SK-N-SH (cell line): ENCODE data around the gene ASS1. TPM values are rescaled to one million over a fixed set of nuclear protein-coding genes. Genes with fewer than 3 reads are reported as not detected.
A peak's percentile ranks its signal among the peaks of the same experiment; 100 is the strongest.

ENCODE experiments used
- CTCF ChIA-PET: fragments of 300-600, 350-600 bp; formaldehyde crosslinking; extraction: SDS; loops from one replicate; lab custom pipeline; 2021; lab: Yijun Ruan, JAX
- POLR2A ChIA-PET: fragments of 350-600 bp; sonication (Branson Sonifier 250); formaldehyde crosslinking; extraction: SDS; loops from one replicate; lab custom pipeline; 2020; ENCODE audit warnings: antibody characterized with exemption, inconsistent platforms; lab: Yijun Ruan, JAX
- DNase-seq: peaks from one replicate; pipeline ENCODE4 v3.0.0; 2012
- H2AFZ ChIP-seq: fragments of 200-600 bp; sonication (generic); 2 replicates; pipeline ENCODE4 v1.8.1; 2016; ENCODE audit warnings: antibody characterized with exemption, mild to moderate bottlenecking, low read depth
- H3F3A ChIP-seq: fragments of 200-600 bp; sonication (generic); replicated peaks from 2 replicates; pipeline ENCODE3; 2016; ENCODE audit warnings: antibody characterized with exemption, mild to moderate bottlenecking; ENCODE audit not compliant: insufficient read depth
- H3K27ac ChIP-seq, 2 experiments: fragments of 200-500 bp in 1 of 2; fragments of 200-600 bp in 1 of 2; sonication (Bioruptor generic) in 1 of 2; sonication (generic), shearing (Covaris generic) in 1 of 2; 2 replicates each; pipeline versions ENCODE4 v1.5.1 to v1.6.1; 2014 to 2016; ENCODE audit warnings: low read depth in 2 of 2, inconsistent platforms in 1 of 2, low read length in 1 of 2, mild to moderate bottlenecking in 1 of 2, mixed read lengths in 1 of 2
- H3K27me3 ChIP-seq: fragments of 200-600 bp; sonication (generic), shearing (Covaris generic); 2 replicates; pipeline ENCODE4 v1.6.1; 2016; ENCODE audit warnings: mixed run types; ENCODE audit not compliant: insufficient read depth
- H3K36me3 ChIP-seq, 2 experiments: fragments of 200-500 bp in 1 of 2; fragments of 200-600 bp in 1 of 2; sonication (Bioruptor generic) in 1 of 2; sonication (generic) in 1 of 2; replicated peaks in 1 of 2; 2 replicates each; pipeline versions ENCODE3 to v1.5.1; 2014 to 2016; ENCODE audit warnings: low read length in 1 of 2, mild to moderate bottlenecking in 1 of 2; ENCODE audit not compliant: insufficient read depth in 2 of 2, control insufficient read depth in 1 of 2
- H3K4me1 ChIP-seq, 2 experiments: fragments of 200-500 bp in 1 of 2; fragments of 200-600 bp in 1 of 2; sonication (Bioruptor generic) in 1 of 2; sonication (generic), shearing (Covaris generic) in 1 of 2; 2 replicates each; pipeline versions ENCODE4 v1.5.1 to v1.6.1; 2014 to 2016; ENCODE audit warnings: low read depth in 1 of 2, low read length in 1 of 2, mixed run types in 1 of 2; ENCODE audit not compliant: insufficient read depth in 2 of 2, control insufficient read depth in 1 of 2
- H3K4me2 ChIP-seq: fragments of 200-600 bp; sonication (generic), shearing (Covaris generic); 2 replicates; pipeline ENCODE4 v1.6.1; 2017; ENCODE audit warnings: mixed run types
- H3K4me3 ChIP-seq, 2 experiments: fragments of 200-500 bp in 1 of 2; fragments of 200-600 bp in 1 of 2; sonication (Bioruptor generic) in 1 of 2; sonication (generic), shearing (Covaris generic) in 1 of 2; 2 replicates each; pipeline versions ENCODE4 v1.5.1 to v1.8.1; 2014 to 2016; ENCODE audit warnings: low read depth in 2 of 2, inconsistent platforms in 1 of 2, low read length in 1 of 2, mild to moderate bottlenecking in 1 of 2, mixed read lengths in 1 of 2, moderate library complexity in 1 of 2
- H3K79me2 ChIP-seq: fragments of 200-600 bp; sonication (generic); 2 replicates; pipeline ENCODE4 v1.8.1; 2017; ENCODE audit warnings: mild to moderate bottlenecking; ENCODE audit not compliant: insufficient read depth
- H3K9ac ChIP-seq: fragments of 200-600 bp; sonication (generic); 2 replicates; pipeline ENCODE4 v1.6.1; 2017; ENCODE audit warnings: mixed run types
- H3K9me2 ChIP-seq: fragments of 200-600 bp; sonication (generic); 2 replicates; pipeline ENCODE4 v1.6.1; 2017; ENCODE audit warnings: mixed run types
- H3K9me3 ChIP-seq: fragments of 200-600 bp; sonication (generic); 2 replicates; pipeline ENCODE4 v1.6.1; 2017; ENCODE audit warnings: mixed run types, mild to moderate bottlenecking, moderate library complexity
- H4K20me1 ChIP-seq: fragments of 200-600 bp; sonication (generic); 2 replicates; pipeline ENCODE4 v1.6.1; 2017; ENCODE audit warnings: mild to moderate bottlenecking, mixed run types; ENCODE audit not compliant: insufficient read depth
- CHD2 ChIP-seq: fragments of 150-350 bp; IDR thresholded peaks from 2 replicates; pipeline ENCODE4 v1.6.1; 2018; ENCODE audit warnings: low read length; ENCODE audit not compliant: partially characterized antibody
- EZH2phosphoT487 ChIP-seq: fragments of 200-600 bp; sonication (generic); IDR thresholded peaks from 2 replicates; pipeline ENCODE4 v1.6.1; 2017; ENCODE audit warnings: low read depth, mixed run types, mild to moderate bottlenecking, antibody characterized with exemption, moderate library complexity, borderline replicate concordance
- FOSL2 ChIP-seq: IDR thresholded peaks from 2 replicates; pipeline ENCODE4 v1.4.0; 2012; ENCODE audit warnings: low read depth, mild to moderate bottlenecking, moderate library complexity, borderline replicate concordance
- GATA2 ChIP-seq: sonication (generic); formaldehyde crosslinking; IDR thresholded peaks from 2 replicates; pipeline ENCODE4 v1.5.0; 2020; ENCODE audit warnings: mild to moderate bottlenecking, missing genetic modification reagents
- JUND ChIP-seq: IDR thresholded peaks from 2 replicates; pipeline ENCODE4 v1.4.0; 2012
- MXI1 ChIP-seq: IDR thresholded peaks from 2 replicates; pipeline ENCODE4 v1.6.1; 2012; ENCODE audit warnings: mild to moderate bottlenecking, low read depth, low read length, improper control_type of control experiment
- NFIC ChIP-seq: IDR thresholded peaks from 2 replicates; pipeline ENCODE4 v1.4.0; 2012; ENCODE audit warnings: borderline replicate concordance
- NRF1 ChIP-seq: IDR thresholded peaks from 2 replicates; pipeline ENCODE4 v1.6.1; 2012; ENCODE audit warnings: low read depth, mild to moderate bottlenecking, low read length
- RCOR1 ChIP-seq: fragments of 150-350 bp; IDR thresholded peaks from 2 replicates; pipeline ENCODE4 v1.6.1; 2017; ENCODE audit warnings: antibody characterized with exemption, low read length
- RFX5 ChIP-seq: IDR thresholded peaks from 2 replicates; pipeline ENCODE4 v1.6.1; 2012; ENCODE audit warnings: mild to moderate bottlenecking, improper control_type of control experiment, low read length
- SIN3A ChIP-seq: IDR thresholded peaks from 2 replicates; pipeline ENCODE4 v1.6.1; 2012; ENCODE audit warnings: low read depth, mild to moderate bottlenecking, low read length, moderate library complexity, borderline replicate concordance
- TCF12 ChIP-seq: IDR thresholded peaks from 2 replicates; pipeline ENCODE4 v1.4.0; 2012
- TEAD4 ChIP-seq: IDR thresholded peaks from 2 replicates; pipeline ENCODE4 v1.4.0; 2012; ENCODE audit warnings: mild to moderate bottlenecking, borderline replicate concordance; ENCODE audit not compliant: insufficient read depth
- USF1 ChIP-seq: IDR thresholded peaks from 2 replicates; pipeline ENCODE4 v1.4.0; 2012; ENCODE audit warnings: low read depth, borderline replicate concordance
- YY1 ChIP-seq: IDR thresholded peaks from 2 replicates; pipeline ENCODE4 v1.4.0; 2012; ENCODE audit warnings: low read depth, mild to moderate bottlenecking
- WGBS: methylation state at CpG from one replicate; pipeline ENCODE4 v1.1.6; 2017; ENCODE audit warnings: low lambda C conversion rate; 5-methylcytosine and 5-hydroxymethylcytosine counted together
- polyA plus RNA-seq, 3 experiments: library from polyadenylated mRNA; depleted of rRNA; stranded (reverse); fragments of >200 nt; gene quantifications; 2 replicates each; pipeline ENCODE4 v1.2.3, GENCODE V29; 2012

The ASS1 gene
- polyA plus RNA-seq, 1 of the 3 experiments (the other 2 are of a cell fraction), result 0.59 TPM

GRCh38 chr9:130501639-130502038, 56.9 kb downstream of the ASS1 start:
- 81% methylated on average over 7 of the region's 9 CpGs for WGBS
- Histone ChIP-seq H3K4me2 (no peak overlapping the region), H3K79me2 (no peaks in the 10 kb centered on the region), H3K4me1 (peaks cover 0 to 16% of the 10 kb centered on the region in 2 experiments; a peak in 1 of 4 replicates), H3K27me3 (no peaks in the 10 kb centered on the region; the same call in 1 of the 2 replicates), H3K9ac (no peak overlapping the region), H2AFZ (no peak overlapping the region), H3K4me3 (no peak overlapping the region), H4K20me1 (no peaks in the 10 kb centered on the region), H3K27ac (no peak overlapping the region), H3F3A (no peaks in the 10 kb centered on the region), H3K36me3 (no peaks in the 10 kb centered on the region), H3K9me2 (no peaks in the 10 kb centered on the region), H3K9me3 (no peaks in the 10 kb centered on the region)
- CTCF ChIA-PET, result interaction anchor here (0.6 to 1.4 kb wide), 2 partner anchors 36 to 41 kb away, joined by 3 read pairs; no protein-coding TSS in a partner anchor
- POLR2A ChIA-PET, result no interaction called here
- TF ChIP-seq USF1 (peak; percentile 43; the same call in 1 of the 2 replicates), GATA2 (CRISPR knock-in tag) (no peak)
- DNase-seq, result peak; percentile 44

- TF ChIP-seq NRF1, result no peak
- TF ChIP-seq MXI1, result no peak
- no peak for TF ChIP-seq TEAD4
- TF ChIP-seq EZH2phosphoT487, result no peak
- TF ChIP-seq CHD2, result no peak
- TF ChIP-seq RCOR1, result no peak
- no peak for TF ChIP-seq RFX5
- no peak for TF ChIP-seq GATA2 (CRISPR knock-in tag)
- no peak for TF ChIP-seq FOSL2
- no peak for TF ChIP-seq TCF12
- TF ChIP-seq YY1, result no peak
- no peak for TF ChIP-seq JUND
- no peak for TF ChIP-seq NFIC
- TF ChIP-seq SIN3A, result no peak
- H3K4me3 ChIP-seq, result no peak overlapping the region
- H3F3A ChIP-seq, result no peaks in the 10 kb centered on the region
- no peaks in the 10 kb centered on the region for H3K9me2 ChIP-seq
- H3K79me2 ChIP-seq, result no peaks in the 10 kb centered on the region
- H3K9ac ChIP-seq, result no peak overlapping the region
- no peak overlapping the region for H3K27ac ChIP-seq
- POLR2A ChIA-PET, result no interaction called here
- H3K4me1 ChIP-seq, result no peaks in the 10 kb centered on the region
- 62% methylated on average over 2 of the region's 2 CpGs for WGBS
- CTCF ChIA-PET, result no interaction called here
- H3K4me2 ChIP-seq, result no peak overlapping the region
- no peaks in the 10 kb centered on the region for H3K9me3 ChIP-seq
- no peak overlapping the region for H2AFZ ChIP-seq
- DNase-seq, result no peak
- no peaks in the 10 kb centered on the region for H4K20me1 ChIP-seq
- no peaks in the 10 kb centered on the region for H3K27me3 ChIP-seq
- no peaks in the 10 kb centered on the region for H3K36me3 ChIP-seq
These were observed 63.5 kb downstream of the ASS1 start for GRCh38 chr9:130508218-130508617.
